GM12864 (cell line): ENCODE results near the gene MAP4K1.
A peak's percentile ranks its signal among the peaks of the same experiment; 100 is the strongest.

Experiments
- DNase-seq: peaks from one replicate; pipeline ENCODE4 v3.0.0-alpha.2; 2011; ENCODE audit warnings: low read depth
- H3K4me3 ChIP-seq: 2 replicates; pipeline ENCODE4 v1.5.1; 2011; ENCODE audit warnings: mild to moderate bottlenecking, low read depth, low read length, control low read depth
- TF ChIP-seq, protein P1 (sequence below): IDR thresholded peaks from 2 replicates; pipeline ENCODE4 v1.5.1; 2011; ENCODE audit warnings: low read depth, mild to moderate bottlenecking, moderate library complexity, low read length, control low read depth, inconsistent platforms; ENCODE audit errors: missing control alignments

Gene MAP4K1

DNA sequence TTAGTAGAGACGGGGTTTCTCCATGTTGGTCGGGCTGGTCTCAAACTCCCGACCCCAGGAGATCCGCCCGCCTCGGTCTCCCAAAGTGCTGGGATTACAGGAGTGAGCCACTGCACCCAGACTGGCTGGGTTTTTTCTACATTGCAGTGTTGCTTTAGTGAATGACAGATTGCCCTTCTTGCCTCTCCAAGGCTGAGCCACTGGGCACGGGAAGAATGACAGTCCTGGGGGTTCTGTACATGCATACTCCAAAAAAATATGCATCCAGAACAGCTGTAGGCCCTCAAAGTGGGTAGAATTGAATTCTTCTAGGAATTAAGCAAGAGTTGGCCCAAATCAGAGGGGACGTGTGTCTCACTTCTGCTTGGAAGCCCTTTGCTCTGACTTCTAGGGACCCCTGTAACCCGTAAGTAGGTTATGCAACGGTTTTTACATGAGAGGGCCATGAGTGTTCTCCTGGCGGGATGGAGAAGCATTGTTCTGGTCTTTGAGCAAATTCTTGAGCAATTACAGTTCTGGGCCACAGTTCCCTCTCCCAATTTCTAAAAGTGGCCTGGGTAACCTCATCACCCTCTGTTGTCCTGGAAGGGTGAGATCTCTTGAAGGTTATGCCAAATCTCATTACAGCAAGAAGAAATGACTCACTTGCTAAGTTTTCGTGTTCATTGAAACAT, 33.3 kb upstream of the MAP4K1 start:
- no peak overlapping the region for H3K4me3 ChIP-seq
- TF ChIP-seq, protein P1, sequence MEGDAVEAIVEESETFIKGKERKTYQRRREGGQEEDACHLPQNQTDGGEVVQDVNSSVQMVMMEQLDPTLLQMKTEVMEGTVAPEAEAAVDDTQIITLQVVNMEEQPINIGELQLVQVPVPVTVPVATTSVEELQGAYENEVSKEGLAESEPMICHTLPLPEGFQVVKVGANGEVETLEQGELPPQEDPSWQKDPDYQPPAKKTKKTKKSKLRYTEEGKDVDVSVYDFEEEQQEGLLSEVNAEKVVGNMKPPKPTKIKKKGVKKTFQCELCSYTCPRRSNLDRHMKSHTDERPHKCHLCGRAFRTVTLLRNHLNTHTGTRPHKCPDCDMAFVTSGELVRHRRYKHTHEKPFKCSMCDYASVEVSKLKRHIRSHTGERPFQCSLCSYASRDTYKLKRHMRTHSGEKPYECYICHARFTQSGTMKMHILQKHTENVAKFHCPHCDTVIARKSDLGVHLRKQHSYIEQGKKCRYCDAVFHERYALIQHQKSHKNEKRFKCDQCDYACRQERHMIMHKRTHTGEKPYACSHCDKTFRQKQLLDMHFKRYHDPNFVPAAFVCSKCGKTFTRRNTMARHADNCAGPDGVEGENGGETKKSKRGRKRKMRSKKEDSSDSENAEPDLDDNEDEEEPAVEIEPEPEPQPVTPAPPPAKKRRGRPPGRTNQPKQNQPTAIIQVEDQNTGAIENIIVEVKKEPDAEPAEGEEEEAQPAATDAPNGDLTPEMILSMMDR = no peak
- no peak for DNase-seq

DNA sequence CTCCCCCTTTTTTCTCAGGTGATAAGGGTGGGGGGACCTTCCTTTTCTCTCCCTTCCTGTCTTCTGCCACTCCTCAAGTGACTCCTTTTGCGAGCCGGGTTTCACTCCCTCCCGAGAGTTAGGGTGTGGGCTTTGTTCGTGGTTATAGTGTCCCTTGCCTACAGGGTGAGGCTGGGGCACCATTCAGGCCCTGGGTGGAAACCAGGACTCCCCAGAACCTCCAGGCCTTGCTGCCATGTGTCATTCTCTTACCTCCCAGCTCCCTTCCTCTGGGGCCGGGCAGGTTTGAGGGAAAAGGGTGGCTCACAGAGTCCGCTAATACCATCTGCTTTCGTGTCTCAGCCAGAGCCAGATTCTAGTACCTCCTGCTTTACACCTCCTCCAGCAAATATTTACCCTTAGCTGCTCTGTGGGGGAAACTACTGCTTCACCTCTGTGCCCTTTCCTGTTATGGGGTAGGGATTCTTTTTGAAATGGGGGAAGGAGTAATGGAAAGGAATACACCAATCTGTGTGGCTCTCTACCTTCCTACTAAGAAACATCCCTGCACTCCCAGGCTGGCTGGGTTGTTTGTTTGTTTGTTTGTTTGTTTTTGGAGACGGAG, 32.5 kb upstream of the MAP4K1 start:
- DNase-seq = no peak
- H3K4me3 ChIP-seq = peak overlapping the region; percentile 22
- TF ChIP-seq, protein P1 = no peak

DNA sequence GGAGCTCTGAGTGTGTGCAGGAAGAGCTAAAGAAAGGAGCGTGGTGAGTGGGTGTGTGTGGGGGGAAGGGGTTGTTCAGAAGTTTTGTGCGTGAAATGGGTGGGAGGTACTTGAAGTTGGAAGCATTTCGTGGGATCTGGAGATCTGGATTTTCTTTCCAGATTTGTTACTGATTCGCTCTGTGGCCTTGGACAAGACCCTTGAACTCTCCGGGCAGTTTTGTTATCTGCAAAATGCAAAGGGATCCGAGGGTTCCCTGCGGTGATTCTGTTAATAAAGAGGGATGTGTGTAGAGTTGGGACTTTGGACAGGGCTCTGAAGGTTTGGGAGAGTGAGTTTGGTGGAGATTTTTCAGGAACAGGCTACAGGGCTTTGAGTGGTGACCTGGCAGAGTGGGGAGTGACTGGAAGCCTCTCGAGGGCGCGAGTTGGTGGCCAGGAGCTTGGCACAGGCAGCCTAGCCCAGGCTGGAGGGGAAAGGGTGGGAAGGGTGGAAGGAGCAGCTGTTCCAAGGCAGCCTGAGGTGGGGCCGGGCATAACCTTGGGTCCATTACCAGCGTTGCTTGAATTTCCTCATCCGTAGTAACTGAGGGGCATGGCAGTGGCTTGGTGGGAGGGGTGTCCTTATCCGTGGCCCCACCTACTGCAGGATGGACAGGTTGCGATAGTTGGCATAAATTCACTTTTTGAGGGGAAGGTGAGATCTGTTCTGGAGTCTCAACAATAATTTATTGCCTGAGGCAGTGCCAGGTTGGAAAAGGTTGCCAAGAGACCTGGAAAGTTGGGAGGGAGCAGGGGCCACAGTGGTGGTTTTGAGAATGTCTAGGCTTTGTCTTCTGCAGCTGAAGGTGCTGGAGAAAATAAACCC, 31.8 kb upstream of the MAP4K1 start:
- DNase-seq = no peak
- peak overlapping the region; percentile 75 for H3K4me3 ChIP-seq
- TF ChIP-seq, protein P1 = no peak

DNA sequence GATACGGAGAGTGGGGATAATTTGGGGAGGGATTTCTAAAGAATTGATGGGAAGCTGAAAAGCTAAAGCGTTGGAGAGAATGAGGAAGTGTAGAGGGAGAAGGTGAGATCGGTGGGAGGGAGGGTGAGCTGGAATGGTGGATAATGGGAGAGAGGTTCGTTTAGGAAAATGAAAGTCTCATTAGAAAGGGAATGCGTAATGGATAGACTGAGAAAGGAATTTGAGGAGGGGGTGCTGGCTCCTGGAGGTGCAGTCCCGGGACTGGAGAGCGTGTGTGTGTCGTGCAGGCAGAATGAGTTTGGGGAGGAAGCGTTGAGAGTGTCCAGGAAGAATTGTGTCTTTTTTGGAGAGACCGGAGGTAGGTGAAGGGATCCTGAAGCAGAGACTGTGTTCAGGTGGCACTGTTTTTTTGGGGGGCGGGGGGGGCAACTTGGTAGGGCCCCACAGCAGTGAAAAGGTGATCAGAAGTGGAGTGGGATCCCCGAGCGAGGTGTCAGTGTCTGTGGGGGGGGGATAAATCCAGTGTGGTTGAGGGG, 31.1 kb upstream of the MAP4K1 start:
- DNase-seq = no peak
- peak overlapping the region; percentile 75 for H3K4me3 ChIP-seq
- TF ChIP-seq, protein P1 = no peak

DNA sequence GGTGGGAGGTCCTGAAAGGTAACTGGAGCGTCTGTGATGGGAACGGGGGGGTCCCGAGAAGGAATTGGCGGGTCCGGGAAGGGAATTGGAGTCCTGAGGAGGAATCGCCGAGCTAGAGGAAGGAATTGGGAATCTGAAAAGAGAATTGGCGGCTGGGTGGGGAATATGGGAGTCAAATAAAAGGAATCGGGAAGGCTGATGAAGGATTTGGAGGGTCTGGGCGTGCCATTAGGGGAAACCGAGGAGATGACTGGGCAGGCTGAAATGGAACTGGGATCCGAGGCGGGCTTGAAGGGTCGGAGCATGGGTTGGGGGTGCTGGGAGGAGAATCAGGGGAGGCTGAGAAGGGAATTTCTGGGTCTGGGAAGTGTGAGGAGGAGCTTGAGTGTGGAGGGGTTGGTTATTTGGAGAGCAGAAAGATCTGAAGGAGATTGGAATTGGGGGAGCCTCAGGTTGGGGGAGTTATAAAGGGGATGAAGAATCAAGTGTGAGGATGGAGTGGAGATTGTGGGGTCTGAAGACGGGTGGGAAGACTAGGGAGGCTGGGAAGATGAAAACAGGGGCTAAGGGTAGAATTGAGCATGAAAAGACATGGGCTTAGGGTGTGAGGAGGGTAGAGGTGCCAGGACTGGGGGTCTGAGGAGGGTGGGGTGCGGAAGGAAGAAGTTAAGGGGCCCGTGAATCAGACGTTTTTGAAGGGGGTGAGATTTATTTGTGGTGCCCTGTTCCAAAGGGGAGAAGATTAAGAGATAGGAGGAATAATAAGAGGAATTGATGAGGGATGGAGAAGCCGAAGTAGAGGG, 30.4 kb upstream of the MAP4K1 start:
- peak overlapping the region; percentile 75 for H3K4me3 ChIP-seq
- no peak for DNase-seq
- TF ChIP-seq, protein P1 = no peak

DNA sequence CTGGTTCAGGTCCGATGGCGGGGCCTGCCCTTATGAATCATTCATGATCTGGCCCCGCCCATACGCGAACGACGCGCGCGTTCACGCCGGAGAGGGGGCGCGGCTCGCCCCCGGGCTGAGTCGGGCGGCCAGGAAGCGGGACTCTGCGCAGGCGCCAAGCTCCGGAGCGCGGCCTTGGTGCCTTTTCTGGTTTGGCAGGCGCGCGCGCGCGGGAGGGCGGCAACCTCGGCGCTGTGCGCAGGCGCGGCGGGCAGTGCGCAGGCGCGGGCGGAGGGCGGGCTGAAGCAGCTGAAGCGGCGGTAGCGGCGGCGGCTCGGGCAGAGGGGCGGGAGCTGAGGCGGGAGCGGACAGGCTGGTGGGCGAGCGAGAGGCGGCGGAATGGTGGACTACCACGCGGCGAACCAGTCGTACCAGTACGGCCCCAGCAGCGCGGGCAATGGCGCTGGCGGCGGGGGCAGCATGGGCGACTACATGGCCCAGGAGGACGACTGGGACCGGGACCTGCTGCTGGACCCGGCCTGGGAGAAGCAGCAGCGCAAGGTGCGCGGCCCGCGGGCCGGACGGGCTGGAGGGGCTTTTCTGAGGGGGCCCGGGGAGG, 29.7 kb upstream of the MAP4K1 start, which contains the start of gene ACTN4:
ACTN4 (plus strand) TSS at position 282 of the 598 bp plus-strand sequence; CDS start at position 379, 97 bp downstream.
- DNase-seq = peak; percentile 85
- H3K4me3 ChIP-seq = peak within 1 kb of the TSS; percentile 75
- TF ChIP-seq, protein P1 = no peak
